DND-41 (cell line): ENCODE measurements around the gene GPR68.

ENCODE experiments used
- EZH2 ChIP-seq: IDR thresholded peaks from 3 replicates; pipeline ENCODE4 v1.6.1; 2012; ENCODE audit warnings: borderline replicate concordance, low read depth, mild to moderate bottlenecking, moderate library complexity, low read length, inconsistent platforms; ENCODE audit not compliant: severe bottlenecking
- TF ChIP-seq, protein P1 (sequence below): IDR thresholded peaks from 2 replicates; pipeline ENCODE4 v1.5.1; 2012; ENCODE audit warnings: borderline replicate concordance, low read length, moderate library complexity, mild to moderate bottlenecking; ENCODE audit not compliant: poor library complexity, severe bottlenecking; ENCODE audit errors: extremely low read depth

DNA sequence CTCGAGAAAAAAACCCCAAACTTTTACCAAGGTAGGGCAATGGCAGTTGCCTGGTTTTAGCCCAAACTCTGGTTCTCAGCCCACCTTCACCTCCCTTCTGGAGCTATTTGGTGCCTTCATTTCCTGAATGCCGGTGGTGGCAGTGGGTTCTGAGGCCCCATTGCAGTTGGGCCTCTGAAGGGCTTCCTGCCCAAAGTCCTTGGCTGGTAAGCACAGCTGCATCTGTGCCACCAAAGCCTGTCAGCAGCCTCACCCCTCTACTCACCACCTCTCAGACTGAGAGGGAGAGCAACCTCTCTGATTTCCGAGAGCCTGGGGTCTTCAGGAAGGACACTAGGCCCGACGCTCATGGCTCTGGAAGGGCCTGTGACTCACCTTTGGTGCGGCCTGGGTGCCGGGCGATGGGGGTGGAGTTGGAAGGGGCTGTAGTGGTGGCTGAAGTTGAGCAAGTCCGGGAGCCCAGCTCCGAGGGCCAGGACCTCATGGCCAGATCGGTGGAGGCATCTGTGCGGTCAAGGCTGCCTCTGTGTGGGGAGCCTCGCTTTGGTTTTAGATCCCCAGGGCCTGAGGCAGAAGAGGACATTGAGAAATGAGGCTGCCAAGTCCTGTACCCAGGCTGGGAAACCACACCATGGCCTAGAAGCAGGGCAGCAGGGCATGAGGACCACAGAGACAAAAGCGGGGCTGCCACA, 38.6 kb upstream of the GPR68 start:
- TF ChIP-seq, protein P1, sequence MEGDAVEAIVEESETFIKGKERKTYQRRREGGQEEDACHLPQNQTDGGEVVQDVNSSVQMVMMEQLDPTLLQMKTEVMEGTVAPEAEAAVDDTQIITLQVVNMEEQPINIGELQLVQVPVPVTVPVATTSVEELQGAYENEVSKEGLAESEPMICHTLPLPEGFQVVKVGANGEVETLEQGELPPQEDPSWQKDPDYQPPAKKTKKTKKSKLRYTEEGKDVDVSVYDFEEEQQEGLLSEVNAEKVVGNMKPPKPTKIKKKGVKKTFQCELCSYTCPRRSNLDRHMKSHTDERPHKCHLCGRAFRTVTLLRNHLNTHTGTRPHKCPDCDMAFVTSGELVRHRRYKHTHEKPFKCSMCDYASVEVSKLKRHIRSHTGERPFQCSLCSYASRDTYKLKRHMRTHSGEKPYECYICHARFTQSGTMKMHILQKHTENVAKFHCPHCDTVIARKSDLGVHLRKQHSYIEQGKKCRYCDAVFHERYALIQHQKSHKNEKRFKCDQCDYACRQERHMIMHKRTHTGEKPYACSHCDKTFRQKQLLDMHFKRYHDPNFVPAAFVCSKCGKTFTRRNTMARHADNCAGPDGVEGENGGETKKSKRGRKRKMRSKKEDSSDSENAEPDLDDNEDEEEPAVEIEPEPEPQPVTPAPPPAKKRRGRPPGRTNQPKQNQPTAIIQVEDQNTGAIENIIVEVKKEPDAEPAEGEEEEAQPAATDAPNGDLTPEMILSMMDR = no peak
- TF ChIP-seq EZH2 = no peak
